DOHH2 (cell line): Measurements from ENCODE around the gene NAA20.

Experiments
- H3F3A ChIP-seq: fragments of 200-600 bp; sonication (generic), shearing (Covaris generic); 2 replicates; pipeline ENCODE4 v1.6.0; 2016; ENCODE audit warnings: antibody characterized with exemption, mild to moderate bottlenecking; ENCODE audit not compliant: control insufficient read depth, insufficient read depth
- H3K27ac ChIP-seq: fragments of 200-600 bp; sonication (generic); 2 replicates; pipeline ENCODE4 v1.5.1; 2014; ENCODE audit warnings: low read depth, mild to moderate bottlenecking, low read length, moderate library complexity
- H3K27me3 ChIP-seq: fragments of 200-600 bp; sonication (generic); 2 replicates; pipeline ENCODE4 v1.6.1; 2014; ENCODE audit warnings: mild to moderate bottlenecking, low read length, mixed read lengths; ENCODE audit not compliant: control insufficient read depth
- H3K36me3 ChIP-seq: fragments of 200-600 bp; sonication (generic); 2 replicates; pipeline ENCODE4 v1.6.1; 2014; ENCODE audit warnings: mild to moderate bottlenecking, low read length, moderate library complexity, mixed read lengths; ENCODE audit not compliant: control insufficient read depth
- H3K4me1 ChIP-seq: fragments of 200-600 bp; sonication (generic); 2 replicates; pipeline ENCODE4 v1.6.1; 2014; ENCODE audit warnings: mild to moderate bottlenecking, low read length, mixed read lengths; ENCODE audit not compliant: control insufficient read depth
- H3K4me2 ChIP-seq: fragments of 200-600 bp; sonication (generic); 2 replicates; pipeline ENCODE4 v1.6.0; 2014; ENCODE audit warnings: mild to moderate bottlenecking, low read length, moderate library complexity
- H3K4me3 ChIP-seq: fragments of 200-600 bp; sonication (generic); 2 replicates; pipeline ENCODE4 v1.5.1; 2014; ENCODE audit warnings: mild to moderate bottlenecking, low read length, mixed read lengths
- H3K79me2 ChIP-seq: fragments of 200-600 bp; sonication (generic); 2 replicates; pipeline ENCODE4 v1.6.1; 2014; ENCODE audit warnings: mild to moderate bottlenecking, low read length, mixed read lengths; ENCODE audit not compliant: control insufficient read depth
- H3K9me2 ChIP-seq: fragments of 200-600 bp; sonication (generic); replicated peaks from 2 replicates; pipeline ENCODE4 v1.6.1; 2014; ENCODE audit warnings: mild to moderate bottlenecking, low read length, mixed read lengths; ENCODE audit not compliant: control insufficient read depth
- H3K9me3 ChIP-seq: fragments of 200-600 bp; sonication (generic); 2 replicates; pipeline ENCODE4 v1.6.1; 2014; ENCODE audit warnings: antibody characterized with exemption, low read length, mixed read lengths; ENCODE audit not compliant: control insufficient read depth, insufficient read depth
- H4K20me1 ChIP-seq: fragments of 200-600 bp; sonication (generic); 2 replicates; pipeline ENCODE4 v1.6.0; 2014; ENCODE audit warnings: low read depth, mild to moderate bottlenecking, antibody characterized with exemption, low read length, moderate library complexity; ENCODE audit not compliant: control insufficient read depth, insufficient read depth
- EZH2phosphoT487 ChIP-seq: fragments of 200-600 bp; sonication (generic); IDR thresholded peaks from 2 replicates; pipeline ENCODE4 v1.6.1; 2017; ENCODE audit warnings: borderline replicate concordance, mild to moderate bottlenecking, antibody characterized with exemption, low read length, moderate library complexity, mixed read lengths
- TF ChIP-seq, protein P1 (sequence below): fragments of 200-600 bp; sonication (generic); IDR thresholded peaks from one replicate; pipeline ENCODE4 v1.5.1; 2014; ENCODE audit warnings: antibody characterized with exemption, mild to moderate bottlenecking, low read depth, low read length; ENCODE audit not compliant: poor library complexity, severe bottlenecking

NAA20 gene

DNA sequence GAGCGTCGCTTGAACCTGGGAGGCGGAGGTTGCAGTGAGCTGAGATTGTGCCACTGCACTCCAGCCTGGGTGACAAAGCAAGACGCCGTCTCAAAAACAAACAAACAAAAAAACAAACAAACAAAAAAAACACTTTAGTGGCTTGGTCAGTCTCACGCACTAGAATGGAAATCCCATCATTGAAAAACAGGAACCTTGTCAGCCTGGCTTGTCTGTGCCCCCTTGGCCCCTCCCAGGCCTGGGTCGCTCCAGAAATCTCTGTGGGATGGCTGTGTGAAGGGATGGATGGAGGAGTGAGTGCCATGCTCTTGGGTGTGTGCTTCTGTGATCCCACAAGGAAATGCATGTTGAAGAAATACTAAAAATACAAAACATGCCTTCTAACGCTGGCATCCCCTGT, 20.9 kb upstream of the NAA20 start:
- Histone ChIP-seq H3K27me3 (peaks cover 14% of the 10 kb centered on the region), H3F3A (no peaks in the 10 kb centered on the region), H3K4me3 (no peak overlapping the region), H3K36me3 (no peaks in the 10 kb centered on the region), H3K4me1 (no peaks in the 10 kb centered on the region), H3K9me3 (no peaks in the 10 kb centered on the region), H3K9me2 (no peaks in the 10 kb centered on the region), H3K79me2 (no peaks in the 10 kb centered on the region), H3K4me2 (no peak overlapping the region), H4K20me1 (no peaks in the 10 kb centered on the region), H3K27ac (no peak overlapping the region)
- TF ChIP-seq, protein P1, sequence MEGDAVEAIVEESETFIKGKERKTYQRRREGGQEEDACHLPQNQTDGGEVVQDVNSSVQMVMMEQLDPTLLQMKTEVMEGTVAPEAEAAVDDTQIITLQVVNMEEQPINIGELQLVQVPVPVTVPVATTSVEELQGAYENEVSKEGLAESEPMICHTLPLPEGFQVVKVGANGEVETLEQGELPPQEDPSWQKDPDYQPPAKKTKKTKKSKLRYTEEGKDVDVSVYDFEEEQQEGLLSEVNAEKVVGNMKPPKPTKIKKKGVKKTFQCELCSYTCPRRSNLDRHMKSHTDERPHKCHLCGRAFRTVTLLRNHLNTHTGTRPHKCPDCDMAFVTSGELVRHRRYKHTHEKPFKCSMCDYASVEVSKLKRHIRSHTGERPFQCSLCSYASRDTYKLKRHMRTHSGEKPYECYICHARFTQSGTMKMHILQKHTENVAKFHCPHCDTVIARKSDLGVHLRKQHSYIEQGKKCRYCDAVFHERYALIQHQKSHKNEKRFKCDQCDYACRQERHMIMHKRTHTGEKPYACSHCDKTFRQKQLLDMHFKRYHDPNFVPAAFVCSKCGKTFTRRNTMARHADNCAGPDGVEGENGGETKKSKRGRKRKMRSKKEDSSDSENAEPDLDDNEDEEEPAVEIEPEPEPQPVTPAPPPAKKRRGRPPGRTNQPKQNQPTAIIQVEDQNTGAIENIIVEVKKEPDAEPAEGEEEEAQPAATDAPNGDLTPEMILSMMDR: no peak

DNA sequence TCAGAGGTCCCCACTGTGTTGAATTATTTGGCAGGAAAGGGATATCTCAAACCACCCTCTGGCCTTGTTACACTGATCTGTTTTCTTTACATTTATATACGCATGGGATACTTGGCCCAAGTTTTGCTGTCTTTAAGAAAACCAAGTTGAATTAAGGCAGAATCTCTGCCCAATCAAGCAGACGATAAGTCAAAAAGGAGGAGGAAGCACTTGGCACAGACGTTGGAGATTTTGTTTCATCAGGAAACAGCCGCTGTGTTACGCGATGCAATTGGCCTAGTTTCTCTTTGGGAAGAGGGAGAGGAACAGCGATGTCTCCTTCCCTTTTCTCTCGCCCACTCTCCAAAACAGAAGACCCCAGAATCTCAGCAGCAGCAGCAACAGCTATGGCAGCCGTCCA, 20.2 kb upstream of the NAA20 start:
- Histone ChIP-seq H3K4me2 (no peak overlapping the region), H3K9me3 (no peaks in the 10 kb centered on the region), H3K36me3 (no peaks in the 10 kb centered on the region), H3K4me1 (no peaks in the 10 kb centered on the region), H3F3A (no peaks in the 10 kb centered on the region), H3K4me3 (no peak overlapping the region), H3K27ac (no peak overlapping the region), H3K27me3 (peaks cover 19% of the 10 kb centered on the region), H3K79me2 (no peaks in the 10 kb centered on the region), H3K9me2 (no peaks in the 10 kb centered on the region), H4K20me1 (no peaks in the 10 kb centered on the region)
- TF ChIP-seq, protein P1: no peak
- no peak for TF ChIP-seq EZH2phosphoT487

DNA sequence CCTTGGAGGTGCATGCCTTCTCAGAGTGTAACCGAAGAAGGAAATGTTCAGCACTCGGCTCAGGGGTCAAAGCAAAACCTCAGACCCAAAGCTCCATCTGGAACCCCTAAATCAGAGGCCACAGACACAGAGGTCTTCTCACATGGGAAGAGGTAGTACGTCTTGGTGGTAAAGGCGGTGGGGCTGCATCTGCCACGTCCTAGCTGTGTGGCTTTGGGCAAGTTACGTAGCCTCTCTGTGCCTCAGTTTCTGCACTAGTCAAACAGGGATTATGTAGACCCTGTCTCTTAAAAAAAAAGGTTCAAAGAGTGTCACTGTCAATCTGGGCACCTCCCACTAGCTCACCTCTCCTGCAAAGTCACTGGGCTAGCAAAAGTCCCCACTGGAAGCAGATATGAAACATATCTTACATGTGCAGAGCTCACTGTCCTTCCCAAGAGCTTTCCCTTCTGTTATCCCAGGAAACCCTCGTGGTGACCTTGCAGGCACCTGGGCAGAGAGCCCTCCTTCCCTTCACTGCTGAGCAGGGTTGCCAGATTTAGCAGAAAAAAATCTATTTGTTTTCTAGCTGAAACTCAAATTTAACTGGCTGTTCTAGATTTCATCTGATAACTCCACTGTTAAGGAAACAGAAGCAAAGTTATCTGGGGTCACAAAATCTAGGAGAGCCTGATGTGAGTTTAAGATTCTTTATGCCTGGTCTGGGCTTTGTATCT, 18.0 kb upstream of the NAA20 start:
- Histone ChIP-seq H3K79me2 (no peaks in the 10 kb centered on the region), H3K27me3 (peaks cover 39% of the 10 kb centered on the region), H3K36me3 (no peaks in the 10 kb centered on the region), H3K4me3 (no peak overlapping the region), H3K27ac (no peak overlapping the region), H3K4me2 (no peak overlapping the region), H4K20me1 (no peaks in the 10 kb centered on the region), H3K4me1 (no peaks in the 10 kb centered on the region), H3K9me3 (no peaks in the 10 kb centered on the region), H3K9me2 (no peaks in the 10 kb centered on the region), H3F3A (no peaks in the 10 kb centered on the region)
- no peak for TF ChIP-seq EZH2phosphoT487
- TF ChIP-seq, protein P1: no peak
